ENCODE measurements around the gene TSPAN6. TPM values are rescaled to one million over a fixed set of nuclear protein-coding genes. Genes with fewer than 3 reads are reported as not detected.

Gene TSPAN6
- polyA plus RNA-seq, 2 of the 4 experiments (the other 2 are of a cell fraction) = 46.0 to 71.1 TPM

- no peak for ATAC-seq
- DNase-seq (ENCODE audit: low read depth in 1 of 2, low spot score in 1 of 2) = no peak
- Histone ChIP-seq H3K9me3 (no peaks in the 10 kb centered on the region), H3K4me3 (no peak overlapping the region), H3K4me2 (no peak overlapping the region), H3K27ac (no peak overlapping the region), H3K4me1 (peaks cover 31% of the 10 kb centered on the region)
- TF ChIP-seq EP300 (IDR thresholded peaks at IDR 0.05) (no peak), PBX3 (IDR thresholded peaks at IDR 0.05) (no peak), RCOR1 (IDR thresholded peaks at IDR 0.05; ENCODE audit: low read depth, low read length) (no peak), RARB (CRISPR knock-in tag; IDR thresholded peaks at IDR 0.05) (no peak), CBX2 (IDR thresholded peaks at IDR 0.05; ENCODE audit: borderline replicate concordance, low read depth) (no peak), RFX5 (IDR thresholded peaks at IDR 0.05) (no peak), TFCP2L1 (CRISPR knock-in tag; IDR thresholded peaks at IDR 0.05) (no peak), BHLHE40 (IDR thresholded peaks at IDR 0.05; ENCODE audit: low read depth, low read length) (no peak), ZNF302 (CRISPR knock-in tag; IDR thresholded peaks at IDR 0.05) (no peak), SREBF2 (IDR thresholded peaks at IDR 0.05) (no peak), MAFK (IDR thresholded peaks at IDR 0.05; ENCODE audit: partially characterized antibody) (no peak), CEBPB (IDR thresholded peaks at IDR 0.05) (no peak), HOXB13 (CRISPR knock-in tag; IDR thresholded peaks at IDR 0.05; ENCODE audit: low read depth) (no peak), TP53 (CRISPR knock-in tag; IDR thresholded peaks at IDR 0.05) (no peak), USF2 (IDR thresholded peaks at IDR 0.05) (no peak), KDM5A (IDR thresholded peaks at IDR 0.05) (no peak), NFE2L2 (conservative IDR thresholded peaks at IDR 0.05; ENCODE audit: low read length) (no peak)
- POLR2A ChIA-PET = no interaction called here
- 100% methylated on average over 2 of the region's 2 CpGs for WGBS (ENCODE audit: missing lambda C conversion rate)
- CTCF ChIA-PET = interaction anchor here (1.7 to 5.2 kb wide), 5 partner anchors 10 to 116 kb away, joined by 5 to 36 read pairs (median 5); partner anchors contain the start of gene TSPAN6
- no peak for FAIRE-seq
Measured at GRCh38 chrX:100652266-100652665, 15.7 kb upstream of the TSPAN6 start.

GRCh38 chrX:100650841-100651240 is 14.2 kb upstream of the TSPAN6 start:
- ChIA-PET POLR2A (no interaction called here), CTCF (interaction anchor here (0.9 to 5.2 kb wide), 3 partner anchors 11 to 21 kb away, joined by 3 to 36 read pairs (median 5); no protein-coding TSS in a partner anchor)
- ATAC-seq = no peak
- TF ChIP-seq PHF8 (IDR thresholded peaks at IDR 0.05; ENCODE audit: borderline replicate concordance, low read depth) (no peak), POLR2A (IDR thresholded peaks at IDR 0.05; ENCODE audit: low read length) (no peak), CTCF (IDR thresholded peaks at IDR 0.05) (no peak), SREBF2 (IDR thresholded peaks at IDR 0.05) (no peak), CEBPB (IDR thresholded peaks at IDR 0.05) (no peak), HDAC2 (IDR thresholded peaks at IDR 0.05) (no peak), RCOR1 (IDR thresholded peaks at IDR 0.05; ENCODE audit: low read depth, low read length) (no peak), EHF (CRISPR knock-in tag; IDR thresholded peaks at IDR 0.05) (no peak), GATA3 (IDR thresholded peaks at IDR 0.05; ENCODE audit: borderline replicate concordance) (no peak), JUNB (IDR thresholded peaks at IDR 0.05) (no peak), TFCP2L1 (CRISPR knock-in tag; IDR thresholded peaks at IDR 0.05) (no peak), ESRRA (IDR thresholded peaks at IDR 0.05; ENCODE audit: borderline replicate concordance, low read length) (no peak), REST (IDR thresholded peaks at IDR 0.05) (no peak), RFX5 (IDR thresholded peaks at IDR 0.05) (no peak), NR3C1 (IDR thresholded peaks at IDR 0.05) (no peak)
- Histone ChIP-seq H3K27ac (peak overlapping the region in 1 of 2 experiments; percentile 68; a peak in 1 of 6 replicates), H3K4me3 (no peak overlapping the region), H3K4me1 (peaks cover 41% of the 10 kb centered on the region), H3K9me3 (no peaks in the 10 kb centered on the region), H3K4me2 (no peak overlapping the region)
- 100% methylated on average over 1 of the region's 1 CpG for WGBS (ENCODE audit: missing lambda C conversion rate)
- no peak for FAIRE-seq
- DNase-seq (ENCODE audit: low read depth in 1 of 2, low spot score in 1 of 2) = no peak

Measured in A549 (cell line).